PC-9 (cell line): ENCODE data around the gene SH3BP4. TPM values are rescaled to one million over a fixed set of nuclear protein-coding genes. Genes with fewer than 3 reads are reported as not detected.

Source experiments
- BruUV-seq: library from RNA; stranded (reverse); fragments of 400-500 nt; replicated peaks from 2 replicates; lab custom pipeline; 2021; lab: Mats Ljungman, UMichigan
- CTCF ChIA-PET: fragments of 300-600 bp; sonication (Branson Sonifier 250); formaldehyde crosslinking; loops from one replicate; lab custom pipeline; 2022; ENCODE audit warnings: antibody characterized with exemption; lab: Charles Lee
- POLR2A ChIA-PET: fragments of 300-600 bp; sonication (Branson Sonifier 250); formaldehyde crosslinking; loops from one replicate; lab custom pipeline; 2022; ENCODE audit warnings: antibody characterized with exemption; ENCODE audit not compliant: unreplicated experiment; lab: Charles Lee
- DNase-seq, 2 experiments: peaks; one replicate each; pipeline versions ENCODE4 v3.0.0 to v3.0.0-alpha.2; 2015 to 2022; ENCODE audit warnings: mixed read lengths in 1 of 2
- H2AFZ ChIP-seq: fragments of 200-600 bp; sonication (generic); 2 replicates; pipeline ENCODE4 v1.8.1; 2017; ENCODE audit warnings: antibody characterized with exemption
- H3F3A ChIP-seq: fragments of 200-600 bp; sonication (generic); 2 replicates; pipeline ENCODE4 v1.8.1; 2017; ENCODE audit warnings: antibody characterized with exemption, mild to moderate bottlenecking, low read depth; ENCODE audit not compliant: insufficient read depth
- H3K27ac ChIP-seq: fragments of 200-600 bp; sonication (generic); 2 replicates; pipeline ENCODE4 v1.6.1; 2016; ENCODE audit warnings: mixed run types
- H3K27me3 ChIP-seq: fragments of 200-600 bp; sonication (generic); 2 replicates; pipeline ENCODE4 v1.6.1; 2016; ENCODE audit warnings: low read depth, mixed run types; ENCODE audit not compliant: insufficient read depth
- H3K36me3 ChIP-seq: fragments of 200-600 bp; sonication (generic); 2 replicates; pipeline ENCODE4 v1.6.1; 2016; ENCODE audit warnings: low read depth, mixed run types
- H3K4me1 ChIP-seq: fragments of 200-600 bp; sonication (generic); replicated peaks from 2 replicates; pipeline ENCODE4 v1.6.1; 2016; ENCODE audit warnings: mixed run types; ENCODE audit not compliant: insufficient read depth
- H3K4me2 ChIP-seq: fragments of 200-600 bp; sonication (generic); 2 replicates; pipeline ENCODE4 v1.6.1; 2017; ENCODE audit warnings: mixed run types
- H3K4me3 ChIP-seq: fragments of 200-600 bp; sonication (generic); 2 replicates; pipeline ENCODE4 v1.6.1; 2016; ENCODE audit warnings: mixed run types
- H3K79me2 ChIP-seq: fragments of 200-600 bp; sonication (generic); 2 replicates; pipeline ENCODE4 v1.6.1; 2017; ENCODE audit warnings: low read depth, mixed run types
- H3K9me2 ChIP-seq: fragments of 200-600 bp; sonication (generic); 2 replicates; pipeline ENCODE4 v1.8.1; 2017; ENCODE audit warnings: mild to moderate bottlenecking; ENCODE audit not compliant: insufficient read depth
- H3K9me3 ChIP-seq: fragments of 200-600 bp; sonication (generic); 2 replicates; pipeline ENCODE4 v1.8.1; 2016; ENCODE audit warnings: low read depth; ENCODE audit not compliant: insufficient read depth
- H4K20me1 ChIP-seq: fragments of 200-600 bp; sonication (generic); 2 replicates; pipeline ENCODE4 v1.8.1; 2017; ENCODE audit not compliant: insufficient read depth
- CTCF ChIP-seq: fragments of 200-600 bp; sonication (generic); conservative IDR thresholded peaks from 2 replicates; pipeline ENCODE4 v1.6.1; 2017; ENCODE audit warnings: mixed run types, antibody characterized with exemption, mild to moderate bottlenecking, moderate library complexity
- EZH2 ChIP-seq: fragments of 200-600 bp; sonication (generic); IDR thresholded peaks from 2 replicates; pipeline ENCODE4 v1.8.0; 2017; ENCODE audit warnings: antibody characterized with exemption, low read depth
- intact Hi-C: fragments of 100-400 bp; cut with micrococcal nuclease; formaldehyde crosslinking; loops from one replicate; pipeline ENCODE4 v1.10.0; 2022; ENCODE audit not compliant: unreplicated experiment
- total RNA-seq: library from RNA; stranded (reverse); gene quantifications from 2 replicates; pipeline ENCODE4 v1.2.3, GENCODE V29; 2021

The SH3BP4 gene
- total RNA-seq, 1 experiment from 2014 or later = 131 TPM

- intact Hi-C loops = loop anchor here (5.0 to 10.0 kb wide), 2 partner anchors 362 to 1080 kb away; no protein-coding TSS in a partner anchor
- CTCF ChIA-PET = no interaction called here
These were observed 102.7 kb downstream of the SH3BP4 start for GRCh38 chr2:235054475-235054874.

GRCh38 chr2:235054919-235055318 is 103.1 kb downstream of the SH3BP4 start:
- Histone ChIP-seq H3K4me1 (peaks cover 18% of the 10 kb centered on the region), H3F3A (peaks cover 23% of the 10 kb centered on the region; the same call in 1 of the 2 replicates), H2AFZ (no peak overlapping the region), H3K27me3 (no peaks in the 10 kb centered on the region), H4K20me1 (peaks cover 16% of the 10 kb centered on the region; the same call in 1 of the 2 replicates), H3K79me2 (peaks cover 25% of the 10 kb centered on the region), H3K9me3 (no peaks in the 10 kb centered on the region), H3K4me2 (no peak overlapping the region), H3K9me2 (no peaks in the 10 kb centered on the region), H3K36me3 (peaks cover 55% of the 10 kb centered on the region), H3K4me3 (no peak overlapping the region), H3K27ac (no peak overlapping the region)
- POLR2A ChIA-PET = interaction anchor here (0.7 kb wide), 1 partner anchor 103 kb away, joined by 3 read pairs; no protein-coding TSS in a partner anchor
- DNase-seq = no peak
- intact Hi-C loops = loop anchor here (5.0 to 10.0 kb wide), 2 partner anchors 363 to 1080 kb away; no protein-coding TSS in a partner anchor
- BruUV-seq = no TSS peak
- TF ChIP-seq CTCF (no peak), EZH2 (no peak)
- CTCF ChIA-PET = no interaction called here

More at GRCh38 chr2:235054475-235054874, 102.7 kb downstream of the SH3BP4 start:
- Histone ChIP-seq H3K36me3 (peaks cover 57% of the 10 kb centered on the region), H2AFZ (no peak overlapping the region), H3K4me1 (peaks cover 22% of the 10 kb centered on the region), H3K9me2 (no peaks in the 10 kb centered on the region), H3K79me2 (peaks cover 30% of the 10 kb centered on the region), H3K27ac (no peak overlapping the region), H3F3A (peaks cover 26% of the 10 kb centered on the region; the same call in 1 of the 2 replicates), H3K4me2 (no peak overlapping the region), H4K20me1 (peaks cover 16% of the 10 kb centered on the region; the same call in 1 of the 2 replicates), H3K9me3 (no peaks in the 10 kb centered on the region), H3K4me3 (no peak overlapping the region), H3K27me3 (no peaks in the 10 kb centered on the region)
- no peak for TF ChIP-seq CTCF
- TF ChIP-seq EZH2 = no peak
- no peak for DNase-seq
- POLR2A ChIA-PET = interaction anchor here (0.7 kb wide), 1 partner anchor 103 kb away, joined by 3 read pairs; no protein-coding TSS in a partner anchor
- no TSS peak for BruUV-seq

GRCh38 chr2:235055891-235056516 is 104.2 kb downstream of the SH3BP4 start:
- TF ChIP-seq CTCF (peak; percentile 79), EZH2 (no peak)
- Histone ChIP-seq H3K9me3 (no peaks in the 10 kb centered on the region), H3K36me3 (peaks cover 55% of the 10 kb centered on the region), H4K20me1 (peaks cover 16% of the 10 kb centered on the region; the same call in 1 of the 2 replicates), H3K4me3 (no peak overlapping the region), H3K27ac (no peak overlapping the region), H3K27me3 (no peaks in the 10 kb centered on the region), H3K79me2 (peaks cover 15% of the 10 kb centered on the region), H3K4me1 (peaks cover 7% of the 10 kb centered on the region; the same call in 1 of the 2 replicates), H3F3A (peaks cover 16% of the 10 kb centered on the region; the same call in 1 of the 2 replicates), H3K4me2 (no peak overlapping the region), H2AFZ (no peak overlapping the region), H3K9me2 (no peaks in the 10 kb centered on the region)
- intact Hi-C loops = loop anchor here (10.0 kb wide), 1 partner anchor 1081 kb away; no protein-coding TSS in a partner anchor
- ChIA-PET CTCF (interaction anchor here (1.9 kb wide), 1 partner anchor 51 kb away, joined by 5 read pairs; no protein-coding TSS in a partner anchor), POLR2A (no interaction called here)
- no TSS peak for BruUV-seq
- peak in 1 of 2 experiments; percentile 42 for DNase-seq
